RKO (cell line): ENCODE results near the gene CHN2.

Experiments
- DNase-seq: peaks from one replicate; pipeline ENCODE4 v3.0.0-alpha.2; 2016; ENCODE audit warnings: low spot score

CHN2 gene

DNA sequence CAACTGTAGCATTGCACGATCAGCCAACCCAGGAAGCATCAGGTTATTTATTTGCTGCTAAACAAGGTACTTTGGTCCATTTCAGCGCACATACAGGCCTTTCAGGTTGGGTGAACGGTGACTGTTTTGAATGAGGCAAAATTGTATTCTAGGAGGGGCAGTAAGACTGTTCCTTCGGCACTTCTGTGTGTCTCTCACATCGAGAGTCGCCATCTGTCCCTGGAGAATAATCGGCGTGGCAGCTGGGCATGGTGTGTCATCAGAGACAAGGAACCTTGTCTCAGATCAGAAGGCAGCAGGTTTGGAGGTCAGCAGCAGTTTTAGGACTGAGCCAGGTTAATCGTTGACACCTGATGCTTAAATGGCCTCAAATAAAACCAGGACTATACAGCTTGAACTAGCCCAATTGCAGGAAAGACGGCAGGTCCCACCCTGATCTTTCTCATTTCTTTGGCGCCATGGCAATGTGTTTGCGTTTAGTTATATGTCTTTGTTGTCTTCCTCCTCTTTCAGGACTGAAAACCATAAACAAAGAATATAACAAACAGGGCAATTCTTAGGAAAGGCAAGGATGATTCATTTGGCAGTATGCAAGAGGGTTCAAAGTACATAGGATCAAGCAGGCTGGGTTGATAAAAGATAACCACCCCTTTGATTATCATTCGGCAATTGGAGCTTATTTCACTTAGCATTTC is 277.0 kb downstream of the CHN2 start:
- no peak for DNase-seq

DNA sequence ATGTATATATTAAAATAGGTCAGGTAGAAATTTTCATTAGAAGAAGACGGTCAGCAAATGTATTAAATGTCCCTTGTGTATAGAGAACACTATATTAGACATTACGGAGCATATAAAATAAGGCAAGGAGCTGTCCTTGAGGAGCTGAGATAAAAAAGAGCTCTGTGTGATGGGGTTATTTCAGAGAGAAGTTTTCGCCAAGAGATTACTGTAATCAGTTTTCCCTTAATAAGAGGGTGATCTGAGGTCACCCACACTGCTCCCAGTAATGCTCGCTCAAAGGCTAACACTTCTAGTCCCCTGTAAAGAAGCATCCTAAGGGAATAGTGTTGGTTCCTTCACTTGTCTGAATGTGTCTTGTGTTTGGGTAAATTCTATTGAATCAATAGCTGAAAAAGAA is 282.3 kb downstream of the CHN2 start:
- DNase-seq, result no peak

DNA sequence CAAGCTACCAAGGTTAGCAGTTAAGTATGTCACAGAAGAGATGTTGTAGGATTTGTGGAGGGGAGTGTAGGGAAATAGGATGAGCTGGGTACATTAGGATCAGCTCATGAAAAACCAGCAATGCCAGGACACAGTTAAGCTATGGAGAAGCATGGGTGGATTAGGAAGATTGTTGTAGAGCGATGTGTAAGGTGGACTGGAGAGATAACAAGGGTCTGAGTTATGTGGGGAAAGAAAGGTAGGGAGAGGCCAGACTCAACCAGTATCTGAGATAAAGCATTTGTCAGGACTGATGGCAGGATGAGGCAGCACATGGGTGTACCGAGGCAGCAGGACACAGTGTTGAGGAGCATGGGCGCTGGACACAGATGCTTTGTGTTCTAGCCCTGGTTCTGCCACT is 283.7 kb downstream of the CHN2 start:
- DNase-seq, result no peak

DNA sequence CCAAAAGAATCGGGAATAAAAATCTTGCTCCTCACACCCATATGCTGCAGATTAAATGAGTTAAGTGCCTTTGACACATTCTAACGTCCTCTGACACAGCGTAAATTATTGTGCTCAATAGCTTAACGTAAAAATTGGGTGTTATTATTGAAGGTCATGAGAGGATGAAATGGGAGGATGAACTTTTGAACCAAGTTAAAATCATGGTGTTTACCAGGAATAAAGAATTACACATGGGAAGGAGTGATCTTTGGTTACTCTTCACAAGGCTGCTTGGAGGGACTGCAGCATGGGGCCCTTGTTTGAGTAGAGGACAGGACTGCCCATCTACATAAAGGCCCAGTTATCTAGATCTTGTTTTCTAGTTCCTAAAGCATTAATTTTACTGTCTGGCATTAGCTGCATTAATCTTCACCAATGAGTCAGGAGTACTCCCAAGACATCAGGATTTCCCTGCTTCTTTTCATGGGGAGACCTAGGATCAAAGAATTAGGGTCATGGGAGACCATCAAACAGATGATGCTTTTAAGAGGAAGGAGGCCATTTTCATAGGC is 284.2 kb downstream of the CHN2 start:
- no peak for DNase-seq

DNA sequence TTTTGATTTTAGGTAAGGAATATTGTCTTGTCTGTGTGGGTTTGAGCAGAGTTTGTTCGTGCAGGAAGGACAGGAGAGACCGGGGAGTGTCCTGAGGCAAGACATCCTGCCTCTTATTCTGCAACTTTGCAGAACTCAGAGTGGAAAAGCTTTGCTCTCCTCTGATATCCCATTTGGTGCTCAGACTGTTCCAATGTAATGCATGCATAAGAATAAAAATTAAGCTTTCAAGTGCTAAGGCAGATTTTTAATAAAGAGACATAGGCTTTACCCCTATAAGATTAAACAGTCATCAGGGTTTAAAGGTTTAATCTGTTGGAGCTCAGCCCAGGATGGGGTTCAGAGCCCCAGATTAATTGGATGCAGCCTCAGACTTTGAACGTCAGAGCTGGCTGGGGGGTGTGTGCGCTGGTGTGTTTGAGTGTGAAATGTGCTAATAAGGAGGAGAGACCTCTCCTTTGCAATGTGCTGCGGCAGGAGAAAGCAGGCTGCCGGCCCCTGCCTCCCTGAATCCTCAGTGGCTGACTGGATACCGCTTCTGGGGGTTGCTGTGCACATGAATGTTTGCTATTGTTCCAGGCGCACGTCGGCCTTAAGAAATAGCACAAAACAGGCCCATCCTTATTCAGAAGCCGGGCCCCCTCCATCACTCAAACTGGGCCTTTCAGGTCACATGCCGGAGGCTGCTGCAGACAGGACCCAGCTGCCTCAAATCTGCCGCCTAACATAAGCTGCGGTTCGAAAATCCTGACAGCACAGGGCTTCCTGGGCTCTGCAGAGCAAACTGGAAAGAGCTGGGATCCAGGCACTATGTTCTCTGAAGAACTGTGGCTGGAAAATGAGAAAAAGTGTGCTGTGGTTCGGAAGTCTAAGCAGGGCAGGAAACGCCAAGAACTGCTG is 285.0 kb downstream of the CHN2 start:
- DNase-seq, result no peak

DNA sequence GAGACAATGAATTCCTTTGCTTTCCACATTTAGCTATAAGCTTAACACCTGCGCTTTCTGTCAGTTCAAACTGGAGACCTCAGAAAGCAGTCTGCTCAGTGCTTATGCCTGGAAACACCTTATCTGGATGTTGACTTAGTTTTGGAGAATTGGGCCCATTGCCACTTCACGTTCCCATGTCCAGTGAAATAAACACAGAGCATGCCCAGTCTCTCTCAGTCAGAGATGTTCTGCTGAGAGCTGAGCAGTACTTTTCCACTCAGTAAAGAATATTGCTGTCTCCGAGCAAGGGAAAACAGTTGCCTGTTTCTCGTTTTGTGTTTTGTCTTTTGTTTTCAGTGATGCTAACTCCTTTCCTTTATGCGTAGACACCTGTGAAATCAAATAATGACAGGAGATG is 285.9 kb downstream of the CHN2 start:
- no peak for DNase-seq

DNA sequence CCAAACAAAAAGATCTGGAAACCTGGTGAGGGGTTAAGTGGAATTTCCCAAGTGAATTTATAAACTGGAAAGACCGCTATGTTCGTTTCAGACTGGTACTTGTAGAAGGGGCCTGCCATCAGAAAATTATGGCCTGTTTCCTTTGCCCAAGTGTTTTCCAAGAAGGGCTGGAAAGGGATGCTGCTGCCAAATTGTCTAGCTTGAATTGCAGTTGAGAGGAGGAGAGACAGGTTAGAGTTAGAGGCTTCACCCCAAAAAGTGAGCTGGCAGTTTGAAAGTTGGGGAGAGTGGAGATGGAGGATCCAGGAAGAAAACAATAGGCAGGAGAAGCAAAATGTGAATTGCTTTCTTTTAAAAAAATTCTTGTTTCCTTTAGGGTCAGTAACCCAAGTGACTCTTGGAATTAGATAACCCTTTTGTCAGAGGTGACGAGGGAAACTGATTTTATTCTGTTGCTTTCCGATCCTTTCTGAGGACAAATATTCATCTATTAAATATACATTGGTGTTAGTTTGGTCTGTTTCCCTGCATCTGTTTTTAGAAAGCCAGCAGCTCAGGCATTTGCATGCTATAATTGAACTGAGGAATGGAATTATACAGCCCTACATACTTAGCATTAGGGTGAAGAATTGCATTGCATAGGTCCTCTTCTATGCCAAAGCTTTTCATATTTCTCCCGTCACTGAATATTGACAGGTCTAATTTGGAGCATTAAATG is 286.5 kb downstream of the CHN2 start:
- no peak for DNase-seq

DNA sequence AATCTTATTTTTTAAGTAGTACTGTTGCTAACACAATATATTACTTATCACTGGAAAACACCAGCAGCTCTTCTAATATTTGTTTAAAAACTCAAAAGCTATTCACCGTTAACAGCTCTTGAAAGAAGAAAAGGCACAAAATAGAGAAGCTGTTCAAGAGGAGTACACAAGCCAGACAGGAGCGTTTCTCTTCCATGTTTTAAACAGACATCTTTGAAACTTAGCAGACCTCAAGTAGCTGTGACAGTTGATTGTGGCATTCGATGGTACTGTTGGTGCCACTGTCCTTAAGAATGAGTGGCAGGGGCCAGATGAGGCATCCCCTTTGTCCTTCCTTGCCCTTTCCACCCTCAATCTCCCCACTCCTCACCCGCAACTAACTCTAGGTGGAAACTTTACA is 287.5 kb downstream of the CHN2 start:
- no peak for DNase-seq

DNA sequence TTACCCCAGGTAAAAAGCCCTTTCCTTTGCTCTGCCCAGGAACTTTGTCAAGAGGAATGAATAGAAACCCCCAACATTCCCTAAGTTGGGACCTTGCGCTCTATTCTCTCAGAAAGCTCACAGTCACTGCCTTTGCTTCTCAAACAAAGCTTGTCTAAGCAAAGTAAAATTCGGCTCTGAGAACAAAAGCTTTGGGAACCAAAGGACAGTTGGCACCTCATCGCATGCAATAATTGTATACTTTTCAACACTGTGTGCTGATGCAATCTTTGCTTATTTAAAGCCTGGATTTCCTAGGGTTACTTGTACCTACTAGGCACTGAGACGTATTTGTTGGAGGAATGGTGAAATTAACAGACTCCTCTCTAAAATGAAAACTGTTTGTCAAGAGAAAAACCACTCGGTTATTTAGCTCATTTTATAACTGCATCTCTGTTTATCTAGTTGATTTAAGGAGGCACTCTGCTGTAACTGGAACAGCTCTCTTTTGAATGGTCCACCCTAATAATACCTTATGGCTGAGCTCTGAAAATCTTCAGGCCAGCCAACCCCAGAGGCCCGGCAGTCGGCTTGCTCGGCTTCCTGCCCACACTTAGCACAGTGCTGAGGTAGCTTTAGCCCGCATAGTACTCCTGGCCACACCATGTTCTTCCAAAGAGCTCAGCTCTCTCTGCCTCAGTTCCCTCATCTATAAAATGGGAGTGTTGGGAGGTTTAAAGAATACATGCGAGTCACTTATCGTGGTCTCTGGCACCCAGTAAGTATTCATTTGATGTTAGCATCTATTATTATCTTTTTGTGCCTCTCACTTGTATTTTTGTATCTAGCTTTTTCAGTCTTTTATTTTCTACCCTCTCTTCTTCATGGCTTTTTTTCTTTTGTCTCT is 288.9 kb downstream of the CHN2 start:
- DNase-seq, result no peak

DNA sequence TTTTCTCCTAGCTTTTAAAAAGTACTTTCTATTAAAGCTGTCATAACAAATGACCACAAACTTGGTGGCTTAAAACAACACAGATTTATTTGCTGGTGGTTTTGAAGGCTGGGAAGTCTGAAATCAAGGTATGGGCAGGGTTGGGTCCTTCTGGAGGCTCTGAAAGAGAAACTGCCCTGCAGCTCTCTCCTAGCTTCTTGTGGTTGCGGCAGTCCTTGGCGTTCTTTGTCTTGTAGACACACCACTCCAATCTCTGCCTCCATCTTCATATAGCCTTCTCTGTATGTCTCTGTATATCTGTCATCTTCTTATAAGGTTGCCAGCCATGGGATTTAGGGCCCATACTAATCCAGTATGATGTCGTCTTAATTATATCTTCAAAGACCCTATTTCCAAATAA is 289.7 kb downstream of the CHN2 start:
- DNase-seq, result no peak

DNA sequence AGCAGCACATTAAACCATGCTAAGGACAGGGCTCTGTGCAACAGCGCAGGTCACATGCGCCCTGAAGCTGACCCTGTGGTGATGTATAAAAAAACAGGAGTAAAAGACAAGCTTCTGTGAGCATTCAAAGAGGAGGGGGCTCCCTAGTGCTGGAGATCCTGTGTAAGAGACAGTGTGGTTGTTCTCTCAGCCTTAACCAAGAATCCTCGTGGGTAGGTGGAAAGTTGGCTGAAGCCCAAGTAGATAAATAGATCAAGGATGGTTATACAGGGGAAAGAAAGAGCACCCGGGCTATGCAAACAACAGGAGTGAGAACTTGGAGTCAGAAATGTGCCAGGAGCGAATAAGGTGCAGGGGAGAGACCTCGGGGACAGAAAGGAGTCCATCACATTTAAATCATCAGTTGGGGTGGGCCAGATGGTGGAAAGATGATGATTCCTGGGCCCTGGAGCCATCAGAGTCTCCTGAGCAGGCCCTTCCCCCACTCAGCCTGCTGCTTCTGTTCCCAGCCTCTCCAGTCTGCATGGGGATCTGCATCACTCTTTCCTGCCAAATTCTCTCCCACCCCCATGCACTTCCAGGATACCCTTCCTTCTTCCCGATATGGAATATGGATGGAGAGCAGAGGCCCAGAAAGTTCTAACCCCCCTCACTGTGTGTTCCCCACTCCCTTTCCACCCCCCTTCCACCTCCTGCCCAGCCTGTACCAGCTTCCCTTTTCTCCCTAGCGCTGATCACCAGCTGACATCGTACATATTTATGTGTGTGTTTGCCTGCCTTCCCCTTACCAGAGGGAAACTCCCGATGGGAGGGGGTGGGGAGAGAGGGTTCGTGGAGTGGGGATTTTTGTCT is 291.0 kb downstream of the CHN2 start:
- DNase-seq, result no peak

DNA sequence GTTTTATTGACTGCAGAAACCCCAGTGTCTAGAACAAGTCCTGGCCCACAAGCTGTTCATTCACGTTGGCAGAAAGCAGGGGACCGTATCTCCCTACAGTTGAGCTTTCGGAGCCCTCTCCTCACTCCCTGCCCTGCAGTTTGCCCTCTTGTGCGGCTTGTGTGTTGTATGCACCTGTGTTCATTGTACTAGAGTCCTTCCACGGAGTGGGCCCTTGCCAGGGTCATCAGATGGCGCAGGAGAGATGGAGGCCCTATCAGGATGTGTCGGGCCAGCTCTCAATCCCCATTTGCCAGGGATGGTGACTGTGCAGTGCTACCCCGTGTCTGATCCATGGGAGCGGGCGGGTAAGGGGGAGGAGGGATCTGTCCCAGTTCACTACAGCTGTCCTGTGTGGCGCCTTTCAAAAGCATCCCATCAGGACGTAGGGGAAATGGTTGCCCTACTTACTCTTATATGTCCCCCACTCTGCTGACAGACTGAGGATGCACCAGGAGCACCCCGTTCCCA is 291.7 kb downstream of the CHN2 start:
- DNase-seq, result no peak

DNA sequence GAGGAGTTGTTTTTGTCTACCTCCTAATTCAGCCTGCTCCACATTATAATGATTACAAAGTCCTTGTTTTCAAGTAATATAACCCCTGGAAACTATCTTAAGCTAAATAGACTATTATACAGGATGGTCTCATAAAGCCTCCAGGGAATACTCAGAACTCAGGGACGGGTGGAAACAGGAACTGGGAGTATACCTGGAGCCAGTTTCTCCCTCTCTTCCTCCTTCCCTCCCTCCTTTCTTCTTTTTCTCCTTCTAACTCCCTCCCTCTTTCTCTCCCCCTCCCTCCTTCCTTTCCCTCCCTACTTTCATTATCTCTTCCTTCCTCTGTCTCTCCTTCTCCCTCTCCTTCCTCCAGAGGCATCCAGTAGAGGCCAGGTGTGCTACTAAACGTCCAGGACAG is 292.8 kb downstream of the CHN2 start:
- no peak for DNase-seq

DNA sequence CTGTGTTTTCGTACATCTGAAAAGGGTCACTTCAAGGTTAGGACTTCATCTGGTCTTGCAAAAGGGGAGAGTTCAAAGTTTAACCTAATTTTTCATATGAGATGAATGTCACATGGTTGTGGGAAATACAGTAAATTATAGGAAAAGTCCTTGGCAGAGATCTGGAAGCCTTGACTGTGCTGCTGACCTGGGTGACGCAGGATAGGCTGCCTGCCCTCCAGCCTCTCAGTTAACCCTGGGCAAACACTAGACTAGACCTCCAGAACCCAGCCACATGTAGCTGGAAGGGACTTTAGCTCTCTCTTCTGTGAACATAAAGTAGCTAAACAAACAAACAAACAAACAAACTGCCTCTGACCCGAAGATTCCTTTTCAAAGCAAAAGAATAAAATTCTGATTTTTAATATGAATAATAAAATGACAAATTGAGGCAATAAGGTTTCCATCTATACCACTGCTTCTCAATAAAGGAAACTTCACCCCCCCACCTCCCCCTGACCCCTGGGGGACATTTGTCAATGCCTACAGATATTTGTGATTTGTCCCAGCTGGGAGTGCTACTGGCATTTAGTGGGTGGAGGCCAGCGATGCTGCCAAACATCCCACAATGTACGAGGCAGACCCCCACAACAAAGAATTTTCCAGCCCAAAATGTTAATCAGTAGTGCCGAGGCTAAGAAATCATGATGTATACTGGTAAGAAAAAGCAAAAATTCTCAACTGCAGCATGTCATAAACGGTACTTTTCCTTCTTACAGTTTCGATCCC is 293.8 kb downstream of the CHN2 start:
- no peak for DNase-seq

DNA sequence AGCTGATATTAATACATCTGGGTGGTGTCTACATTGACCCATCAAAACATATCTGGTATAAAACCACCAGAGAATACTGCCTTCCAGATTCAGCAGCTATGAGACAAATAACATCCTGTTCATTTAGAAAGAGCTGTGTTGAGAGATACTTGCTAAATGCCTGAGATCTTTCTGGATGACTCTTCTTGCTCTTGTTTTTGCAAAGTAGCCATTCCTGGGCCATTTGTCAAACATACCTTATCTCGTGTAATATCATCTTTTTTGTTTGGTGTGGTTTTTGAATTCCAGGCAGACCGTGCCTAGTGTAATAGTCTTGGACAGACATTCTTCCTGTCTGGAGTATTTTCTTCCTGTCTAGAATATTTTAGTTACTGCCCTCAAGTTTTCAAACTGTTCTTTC is 294.4 kb downstream of the CHN2 start:
- no peak for DNase-seq

DNA sequence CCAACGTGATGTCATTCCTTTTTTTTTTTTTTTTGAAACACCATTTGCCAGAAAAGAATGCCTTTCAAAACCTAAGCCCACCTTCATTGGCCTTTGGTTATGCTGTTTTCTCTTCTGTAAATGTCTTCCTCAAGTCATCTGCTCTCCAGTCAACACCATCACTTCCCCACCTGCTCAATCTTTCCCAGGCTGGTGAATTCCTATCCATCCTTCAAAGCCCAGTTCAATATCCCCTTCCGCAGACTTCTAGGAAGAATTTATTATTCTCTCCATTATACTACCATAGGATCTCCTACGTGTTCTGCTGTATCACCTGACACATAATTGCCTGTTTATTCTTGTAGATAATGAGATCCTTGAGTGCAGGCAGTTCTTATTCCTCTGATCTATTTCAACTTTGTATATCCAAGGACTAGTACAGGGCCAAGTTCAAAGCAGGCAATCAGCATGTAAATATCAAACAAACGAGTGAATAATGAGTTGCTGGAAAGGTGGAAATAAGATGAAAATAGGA is 295.6 kb downstream of the CHN2 start:
- DNase-seq, result no peak

DNA sequence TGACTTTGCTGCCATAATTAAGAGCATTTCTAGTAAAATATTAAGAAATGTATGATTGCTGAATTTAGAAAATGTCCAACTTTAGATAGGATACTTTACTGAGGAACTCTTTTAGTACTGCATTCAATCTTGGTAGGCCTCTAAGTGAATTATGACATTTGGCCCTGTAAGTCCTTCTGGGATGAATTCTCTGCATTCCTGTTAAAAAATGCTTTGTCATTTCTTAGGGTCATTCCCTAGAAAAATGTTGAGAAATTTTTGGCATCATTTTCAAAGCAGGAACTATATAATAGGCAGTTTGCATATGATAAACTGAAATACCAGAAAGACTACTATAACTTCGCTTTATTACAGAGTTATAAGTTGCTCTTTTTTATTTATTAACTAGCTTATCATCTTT is 299.8 kb downstream of the CHN2 start:
- DNase-seq, result no peak

DNA sequence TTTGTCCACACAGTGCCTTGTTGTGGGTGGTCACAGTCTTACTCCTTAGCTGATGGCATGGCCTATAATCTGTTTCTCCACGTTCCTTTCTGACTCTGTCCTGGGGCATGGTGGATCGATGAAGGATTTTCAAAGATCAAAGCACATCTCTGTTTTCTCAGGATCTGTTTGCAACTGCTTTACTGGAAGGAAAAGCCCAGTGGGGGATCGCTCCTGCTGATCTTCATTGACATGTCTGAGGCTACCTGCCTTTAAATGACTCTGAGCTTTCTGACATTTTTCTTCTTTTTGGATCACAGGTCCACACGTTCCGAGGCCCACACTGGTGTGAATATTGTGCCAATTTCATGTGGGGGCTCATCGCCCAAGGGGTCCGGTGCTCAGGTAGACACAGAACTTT is 301.1 kb downstream of the CHN2 start:
- DNase-seq, result no peak

DNA sequence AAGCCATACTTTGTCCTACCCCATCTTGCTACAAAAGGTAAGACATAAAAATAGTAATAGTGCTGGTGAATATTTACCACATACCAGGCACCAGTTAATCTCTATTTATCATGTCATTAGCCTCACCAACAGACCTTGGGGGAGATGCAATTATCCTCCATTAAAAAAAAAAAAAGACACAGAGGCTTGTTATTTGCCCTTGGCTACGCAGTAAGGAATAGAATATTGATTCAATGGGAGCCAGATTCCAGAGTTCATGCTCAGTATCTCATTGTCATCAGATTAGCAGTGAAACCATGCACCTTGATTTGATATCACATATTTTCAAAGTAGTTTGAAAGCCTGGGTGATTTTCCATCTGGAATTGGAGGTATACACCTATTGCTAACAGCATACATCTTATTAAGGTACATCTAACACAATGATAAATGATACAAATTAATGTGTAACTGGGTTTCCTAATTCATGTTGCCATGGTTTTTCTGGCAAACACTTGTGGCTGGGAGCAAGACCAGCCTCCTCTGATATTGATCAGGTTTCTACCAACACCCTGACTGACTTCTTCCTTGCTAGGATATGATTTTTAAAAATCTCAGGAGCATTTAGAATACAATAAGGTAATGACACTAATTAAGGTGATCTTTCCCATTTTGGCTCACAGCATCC is 301.9 kb downstream of the CHN2 start:
- DNase-seq, result no peak
